T-helper 2 cell (primary cell): ENCODE data around the gene RTP2.

Experiments used
- DNase-seq, 5 experiments: peaks; one replicate each; pipeline versions ENCODE4 v3.0.0 to v3.0.0-alpha.2; 2012 to 2022
- total RNA-seq, 2 donors: gene quantifications; one replicate each; lab custom pipeline; 2026; lab: John Stamatoyannopoulos, UW

RTP2 gene
- 0 reads per million in 2 donors for total RNA-seq

DNA sequence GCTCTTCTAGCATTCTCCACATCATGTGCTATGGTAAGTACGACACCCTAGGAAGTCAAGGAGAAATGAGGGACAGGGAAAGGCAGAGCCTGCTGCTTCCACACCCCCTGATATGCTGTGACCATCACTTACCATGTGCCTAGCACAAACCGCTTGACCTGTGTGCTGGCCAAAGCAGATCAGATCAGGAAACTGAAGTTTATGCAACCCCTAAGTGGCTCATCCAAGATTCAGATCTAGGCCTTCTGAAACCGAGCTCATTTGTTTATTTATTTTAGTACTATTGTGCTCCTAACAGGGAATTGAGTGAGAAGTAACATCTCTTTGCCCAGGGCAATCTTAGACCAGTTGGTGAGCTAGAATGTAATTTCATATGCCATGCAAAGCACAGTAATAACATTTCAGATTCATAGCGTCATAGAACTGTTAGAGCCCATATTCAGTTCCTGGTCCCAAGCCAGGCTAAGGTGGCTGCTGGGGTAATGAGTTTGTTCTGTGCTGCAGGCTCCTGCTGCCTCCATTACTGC is at the start of gene RTP2:
TSS of gene RTP2 (minus strand) at position 51 of the 527 bp plus-strand sequence. CDS start 429 bp downstream, outside the sequence.
- DNase-seq, result no peak

DNA sequence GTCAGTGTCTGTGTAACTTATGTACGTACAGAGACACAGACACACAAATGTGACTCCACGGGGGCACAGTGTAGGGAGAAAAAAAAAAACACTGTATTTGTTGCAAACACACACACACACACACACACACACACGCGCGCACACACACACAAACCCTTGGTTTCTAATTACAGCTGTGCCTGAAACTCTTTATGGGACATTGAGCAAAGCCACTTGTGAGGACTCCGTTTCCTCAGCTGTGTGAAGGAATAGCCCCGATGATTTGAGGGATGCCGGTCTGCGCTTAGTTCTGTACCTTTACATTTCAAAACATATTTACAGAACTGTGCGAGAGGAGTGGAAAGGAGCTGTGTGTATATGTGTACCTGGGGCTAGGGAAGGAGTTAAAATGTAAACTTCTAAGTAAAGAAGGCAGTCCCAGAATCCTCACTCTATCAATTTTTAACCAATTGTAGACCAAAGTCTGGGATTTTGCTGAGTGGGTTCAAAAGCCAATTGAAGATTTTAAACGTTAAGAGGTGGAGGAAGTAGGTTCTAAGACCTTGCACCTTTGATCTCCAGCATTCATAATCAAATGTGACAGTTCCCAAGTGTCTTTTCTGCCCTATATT is 48.3 kb upstream of the RTP2 start:
- peak in 1 of 5 experiments; percentile 30 for DNase-seq

- DNase-seq, result peak in 1 of 5 experiments; percentile 8
Measured at GRCh38 chr3:187750006-187750512, 47.7 kb upstream of the RTP2 start.

DNA sequence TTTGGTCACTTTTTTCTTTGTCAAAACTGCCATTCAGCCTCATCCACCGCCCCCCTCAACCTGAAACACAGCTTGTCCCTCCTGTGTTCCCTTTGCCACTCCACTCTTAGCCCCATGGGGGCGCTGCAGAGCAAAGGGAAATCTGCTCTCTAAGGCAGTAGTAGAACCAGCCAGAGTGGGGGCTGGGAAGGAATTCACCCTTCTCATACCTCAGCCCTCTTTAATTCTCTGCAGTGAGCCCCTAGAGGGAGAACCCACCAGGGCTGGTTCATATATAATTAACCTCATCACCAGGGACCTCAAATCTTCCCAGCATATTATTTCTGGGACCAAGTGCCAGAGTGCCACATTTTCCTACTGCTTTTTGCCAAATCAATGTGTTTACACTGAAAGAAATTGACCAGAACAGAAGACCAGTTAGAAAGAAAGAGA is 45.7 kb upstream of the RTP2 start:
- DNase-seq, result peak; percentile 63 to 89 (median 76)

GRCh38 chr3:187747506-187747905 is 45.1 kb upstream of the RTP2 start:
- peak in 1 of 5 experiments; percentile 8 for DNase-seq

DNA sequence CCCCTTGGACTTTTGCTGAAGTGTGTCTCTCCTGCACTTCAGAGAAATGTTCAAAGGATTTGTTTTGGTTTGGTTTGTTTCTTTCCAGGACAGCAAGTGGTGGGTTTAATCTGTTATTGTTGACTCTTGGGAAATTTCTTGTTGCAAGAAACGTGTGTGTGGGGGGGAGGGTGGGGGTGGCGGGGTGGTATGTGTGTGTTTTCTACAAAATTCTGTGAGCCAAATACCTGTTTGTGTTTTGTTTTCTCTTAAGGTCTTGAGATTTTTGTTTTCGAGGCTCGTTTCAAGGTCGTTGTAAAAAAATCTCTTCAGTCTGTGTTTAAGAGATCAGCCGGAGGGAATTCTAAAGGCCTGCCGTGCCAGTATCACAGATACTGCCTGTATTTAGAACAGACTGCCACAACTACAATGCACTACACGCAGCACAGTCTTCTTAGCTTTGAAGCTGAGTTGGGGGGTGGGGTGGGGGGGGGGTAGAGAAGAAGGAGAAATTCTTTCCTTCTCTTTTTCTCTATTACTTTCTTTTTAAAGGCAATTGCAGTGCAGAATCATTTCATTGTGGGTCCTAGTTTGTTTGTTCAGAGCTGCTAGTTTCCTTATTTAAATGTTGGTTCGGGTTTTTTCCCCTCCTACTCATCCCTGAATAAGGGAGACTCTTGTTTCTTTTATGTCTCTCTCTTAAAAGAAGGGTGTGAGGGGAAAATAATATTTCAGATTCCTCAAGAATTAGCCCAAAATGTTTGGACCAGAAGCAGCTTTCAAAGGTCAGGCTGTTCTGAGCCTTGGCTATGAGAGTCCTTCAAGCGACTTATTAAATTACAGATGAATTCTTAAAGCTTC is 44.3 kb upstream of the RTP2 start:
- peak in 1 of 5 experiments; percentile 70 for DNase-seq

GRCh38 chr3:187746059-187746441 is 43.7 kb upstream of the RTP2 start:
- no peak for DNase-seq

- DNase-seq, result peak; percentile 57 to 96 (median 81)
Measured at GRCh38 chr3:187745201-187746058, 43.1 kb upstream of the RTP2 start, which contains the start of gene BCL6. Gene BCL6, minus strand, starts transcription at chr3:187745468. Its CDS starts 11,775 bp downstream, at chr3:187733693.

DNA sequence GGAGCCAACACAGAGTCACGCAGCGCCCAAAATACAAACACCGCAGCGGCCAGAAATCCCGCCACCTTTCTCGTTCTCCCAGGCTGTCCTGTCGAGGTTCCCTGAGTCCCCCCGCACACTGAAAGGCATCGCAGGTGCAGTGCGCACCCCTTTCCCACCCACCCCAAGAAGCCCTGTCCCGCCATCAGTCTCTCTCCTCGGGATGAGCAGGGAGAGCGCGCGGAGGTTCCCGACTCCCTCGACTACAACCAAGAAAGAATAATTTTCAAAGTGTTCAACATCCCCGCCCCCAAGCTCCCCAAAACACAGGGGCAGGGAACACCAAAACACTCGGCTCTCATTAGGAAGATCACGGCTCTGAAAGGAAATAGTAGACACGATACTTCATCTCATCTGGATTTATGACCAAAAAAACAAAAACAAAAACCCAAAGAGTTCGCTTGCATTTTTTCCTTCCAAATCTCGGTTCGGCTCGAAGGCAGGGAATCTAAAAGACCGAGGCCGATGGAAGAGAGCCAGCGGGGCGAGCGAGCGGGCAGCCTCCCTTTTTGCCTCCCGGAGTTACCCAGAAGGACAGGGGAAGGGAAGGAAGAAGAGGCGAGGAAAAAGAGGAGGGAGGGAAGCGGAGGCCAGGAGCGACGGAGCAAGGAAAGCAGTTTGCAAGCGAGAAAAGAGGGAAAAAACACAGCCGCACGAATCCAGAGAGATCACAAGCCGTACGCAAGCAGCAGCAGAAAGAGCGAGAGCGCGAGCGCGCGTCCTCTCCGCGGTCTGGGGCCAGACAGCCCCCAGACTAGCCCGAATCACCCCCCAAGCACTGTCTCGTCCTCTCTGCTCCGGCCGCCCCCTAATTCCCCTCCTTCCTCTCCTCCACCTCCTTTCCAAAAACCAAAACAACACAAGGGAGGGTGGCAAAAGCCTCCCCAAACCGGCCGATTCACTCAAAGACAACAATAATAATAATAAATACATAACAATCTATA is 42.1 kb upstream of the RTP2 start:
- DNase-seq, result peak in 4 of 5 experiments; percentile 32 to 75 (median 37)

DNA sequence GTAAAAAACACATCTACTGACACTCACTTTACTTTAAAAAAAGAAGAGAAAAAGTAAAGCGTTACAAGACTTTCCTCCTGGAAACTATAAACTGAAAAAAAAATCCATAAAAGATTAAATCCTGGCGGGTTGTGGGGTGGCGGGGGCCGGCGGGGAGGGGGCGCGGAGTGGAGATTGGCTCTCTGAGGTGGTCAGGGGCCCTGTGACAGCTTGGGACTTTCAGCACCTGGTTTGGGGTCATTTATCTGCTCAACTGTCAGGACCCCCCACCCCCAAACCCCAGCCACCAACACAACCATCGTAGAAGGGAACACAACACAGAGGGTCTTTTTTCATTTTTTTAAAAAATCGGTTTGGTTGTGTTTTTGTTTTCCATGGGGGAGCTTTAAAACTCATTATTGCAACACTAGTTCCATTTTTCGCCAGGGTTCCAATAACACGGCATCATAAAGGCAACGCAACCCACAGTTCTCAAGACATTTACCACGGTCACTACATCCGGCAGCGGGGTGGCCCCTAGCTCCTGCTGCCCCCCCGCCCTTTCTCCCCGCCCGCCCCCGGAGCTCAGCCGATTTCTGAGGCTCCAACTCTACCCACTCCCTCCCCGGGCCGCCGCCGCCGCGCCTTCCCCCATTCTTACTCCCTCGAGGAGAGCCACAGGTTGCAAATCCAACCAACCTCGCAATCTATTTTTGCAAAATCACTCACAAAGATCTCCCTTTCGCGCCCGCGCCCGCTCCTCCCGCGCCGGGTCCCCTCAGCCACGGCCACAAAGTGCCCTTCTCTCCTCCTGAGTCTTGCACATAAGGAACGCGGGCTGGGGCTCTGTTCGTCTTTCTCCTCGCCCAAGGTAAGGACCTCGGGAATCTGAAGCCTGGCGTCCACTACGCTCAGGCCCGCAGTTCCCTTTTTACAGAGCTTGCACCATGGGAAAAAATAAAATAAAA is 41.1 kb upstream of the RTP2 start:
- peak in 4 of 5 experiments; percentile 15 to 75 (median 42) for DNase-seq

- peak in 2 of 5 experiments; percentile 33 to 63 for DNase-seq
Measured at GRCh38 chr3:187742351-187743171, 40.2 kb upstream of the RTP2 start.

GRCh38 chr3:187741403-187742350 is 39.3 kb upstream of the RTP2 start:
- DNase-seq, result peak; percentile 48 to 87 (median 63)

DNA sequence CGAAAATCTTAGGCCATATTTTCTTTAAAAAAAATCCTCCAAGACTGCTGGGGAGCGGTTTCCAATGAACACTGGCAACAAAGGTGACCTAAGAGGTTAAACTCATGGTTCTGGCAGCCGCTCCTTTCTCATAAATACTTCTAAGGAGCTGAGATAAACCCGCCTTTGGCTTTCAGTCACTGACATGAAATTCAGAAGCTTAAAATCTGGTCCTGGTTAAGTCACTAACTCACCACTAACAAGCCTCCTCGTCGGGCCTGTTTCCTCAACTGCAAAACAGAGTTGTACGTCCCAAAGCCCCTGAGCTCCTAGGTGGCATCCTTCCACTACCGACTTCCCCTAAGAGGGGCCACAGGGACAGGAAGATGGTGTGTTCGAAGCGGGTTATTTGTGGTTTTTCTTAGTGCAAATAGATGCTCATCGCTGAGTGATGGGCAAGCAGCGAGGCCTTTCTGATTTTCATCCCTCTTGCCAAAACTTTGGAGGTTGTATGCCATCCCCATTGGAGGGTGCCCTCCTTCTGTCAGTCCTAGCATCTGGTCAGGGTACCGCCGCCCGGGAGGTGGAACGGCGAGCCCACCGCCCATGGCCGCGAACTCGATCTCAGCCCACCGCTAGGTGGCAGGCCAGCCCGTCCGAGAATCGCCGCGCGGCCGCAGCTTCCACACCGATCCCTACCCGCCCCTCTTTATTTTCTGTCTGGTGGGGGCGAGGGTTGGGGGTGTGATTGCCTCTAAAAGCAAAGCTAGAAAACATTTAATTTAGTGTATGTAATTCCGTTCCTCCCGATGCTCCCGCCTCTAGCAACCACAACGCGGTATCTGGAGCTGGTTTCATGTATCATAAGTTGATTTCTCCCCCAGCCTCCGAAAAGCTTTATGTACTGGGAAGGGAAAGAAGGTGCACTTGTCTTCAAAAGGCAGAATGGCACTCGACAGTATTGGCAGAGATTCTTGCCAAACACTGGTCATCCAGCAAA is 38.4 kb upstream of the RTP2 start:
- DNase-seq, result peak; percentile 50 to 73 (median 56)

- peak; percentile 60 to 87 (median 66) for DNase-seq
Measured at GRCh38 chr3:187739561-187740332, 37.4 kb upstream of the RTP2 start.

- peak in 1 of 5 experiments; percentile 50 for DNase-seq
Measured at GRCh38 chr3:187739094-187739560, 36.8 kb upstream of the RTP2 start.
